NOMO-1 treated with DMSO at 0.1 percent for 48 hours (cell line): ENCODE measurements around the gene NEK7.
"Not testable (repeated sequence)": the region's sequence is repeated elsewhere in the genome, so short reads cannot be mapped to it uniquely, and the experiment has no call there.

Source experiments
- DNase-seq: peaks from one replicate; lab custom pipeline; 2025; ENCODE audit not compliant: unreplicated experiment; lab: John Stamatoyannopoulos, UW

The NEK7 gene

DNA sequence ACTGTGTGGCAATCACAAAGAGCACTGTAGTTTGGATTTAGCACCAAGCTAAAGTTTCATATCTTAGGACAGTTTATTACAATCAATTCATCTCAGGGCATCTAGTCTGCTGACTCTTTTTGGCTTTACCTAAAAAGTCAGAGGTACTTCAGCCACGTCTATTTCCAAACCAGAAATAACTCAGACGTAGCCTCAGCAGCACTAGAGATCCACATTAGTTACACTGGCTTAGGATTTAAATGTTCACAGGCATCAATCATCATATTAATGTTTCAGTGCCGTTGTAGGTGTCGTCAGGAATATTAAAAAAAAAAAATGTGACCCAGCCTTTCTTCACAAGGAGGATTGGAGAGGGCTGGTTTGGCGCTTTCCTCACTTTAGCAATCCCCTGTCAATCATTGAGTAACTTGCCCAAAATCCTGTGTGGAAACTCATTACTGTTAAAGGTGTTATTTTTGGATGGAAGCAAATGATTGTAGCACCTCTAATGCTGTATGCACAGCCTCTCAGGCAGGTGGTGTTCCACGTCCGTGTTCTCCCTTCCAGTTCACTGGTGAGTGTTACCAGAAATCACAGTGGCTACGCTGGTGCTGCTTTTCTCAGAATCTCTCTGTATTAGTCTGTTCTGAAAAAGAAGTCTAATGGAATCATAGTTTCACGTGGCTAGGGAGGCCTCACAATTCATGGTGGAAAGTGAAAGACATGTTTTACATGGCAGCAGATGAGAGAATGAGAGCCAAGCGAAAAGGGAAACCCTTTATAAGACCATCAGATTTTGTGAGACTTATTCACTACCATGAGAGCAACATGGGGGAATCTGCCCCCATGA, 45.4 kb downstream of the NEK7 start:
- no peak for DNase-seq

DNA sequence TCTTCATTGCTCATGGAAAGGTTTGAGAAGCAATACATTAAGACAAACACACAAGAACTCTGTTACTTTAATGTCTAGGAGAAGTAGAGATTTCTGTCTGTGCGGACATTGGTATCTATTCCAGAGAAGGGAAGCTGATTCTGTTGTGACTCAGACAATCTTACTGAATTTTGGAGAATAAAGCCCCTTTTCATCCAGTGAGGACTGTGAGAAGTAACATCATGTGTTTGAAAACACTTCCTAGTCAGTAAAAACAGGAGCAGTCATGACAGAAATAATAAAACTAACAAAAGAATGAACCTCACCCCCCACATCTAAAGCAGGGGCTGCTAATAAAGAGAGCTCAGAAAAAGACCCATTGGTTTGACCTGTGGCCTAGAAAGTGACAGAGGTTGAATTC, 46.6 kb downstream of the NEK7 start:
- DNase-seq, result no peak

DNA sequence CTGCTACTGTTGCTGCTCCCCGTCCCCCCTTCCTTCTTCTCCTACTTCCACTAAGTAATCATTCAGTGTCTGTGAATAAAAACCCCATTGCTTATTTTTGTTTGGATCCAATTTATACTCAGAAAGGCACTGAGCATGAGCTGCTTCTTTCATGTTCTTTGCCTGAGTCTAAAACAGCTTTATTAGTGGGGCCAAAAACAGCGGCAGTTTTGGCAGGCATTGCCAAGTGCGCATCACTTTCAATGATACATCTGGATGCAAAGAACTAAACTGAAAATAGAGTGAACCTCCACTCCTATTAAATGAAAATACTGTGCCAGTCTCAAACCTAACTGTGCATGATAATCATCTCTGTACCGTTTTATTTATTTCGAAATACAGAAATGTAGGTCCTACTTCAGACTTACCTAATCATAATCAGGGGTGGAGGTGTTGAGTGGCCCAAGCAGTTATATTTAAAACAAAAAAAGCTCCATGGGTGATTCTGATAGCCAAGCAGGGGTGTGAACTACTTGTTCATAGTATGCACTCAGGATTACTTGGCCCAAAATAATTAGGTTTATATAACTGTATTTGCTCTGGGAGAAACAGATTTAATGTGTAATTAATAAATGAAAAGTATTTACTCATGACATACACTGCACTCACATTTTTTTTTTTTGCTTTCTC, 48.4 kb downstream of the NEK7 start:
- DNase-seq, result no peak

DNA sequence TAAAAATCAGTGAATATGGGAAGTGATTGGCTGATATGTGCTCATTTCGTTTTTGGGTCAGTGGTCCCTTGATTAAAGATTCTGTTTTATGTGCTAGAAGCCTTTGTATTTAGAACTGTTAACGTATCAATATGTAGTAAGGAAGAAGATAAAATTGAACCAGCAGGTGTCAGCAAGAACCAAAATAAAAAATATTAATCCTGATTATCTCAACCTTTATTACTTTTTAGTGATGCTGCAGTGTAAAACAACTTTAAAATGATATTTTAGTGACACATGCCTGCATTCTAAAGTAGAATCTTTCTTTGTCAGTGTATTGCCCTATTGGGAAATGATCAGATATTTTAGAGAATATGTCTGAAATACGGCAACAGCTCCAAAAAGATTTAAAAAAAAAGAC, 49.5 kb downstream of the NEK7 start:
- no peak for DNase-seq

DNA sequence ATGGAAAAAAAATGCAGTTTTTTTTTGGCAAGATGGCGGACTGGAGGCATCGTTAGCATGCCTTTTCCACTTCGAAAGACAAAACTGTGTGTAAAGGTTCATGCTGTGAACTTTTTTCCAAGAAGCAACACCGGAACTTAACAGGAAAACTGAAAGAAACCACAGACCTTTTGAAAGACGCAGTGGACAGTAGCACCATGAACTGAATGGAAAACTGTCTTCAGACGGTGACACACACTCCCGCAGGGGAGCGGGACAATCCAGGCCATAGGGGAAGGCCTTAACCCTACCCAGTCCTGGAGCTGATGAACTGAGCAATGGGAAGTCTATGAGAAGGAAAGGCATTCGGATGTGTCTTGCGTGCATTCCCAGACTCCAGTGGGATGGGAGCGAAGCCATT, 54.9 kb downstream of the NEK7 start:
- DNase-seq, result no peak

DNA sequence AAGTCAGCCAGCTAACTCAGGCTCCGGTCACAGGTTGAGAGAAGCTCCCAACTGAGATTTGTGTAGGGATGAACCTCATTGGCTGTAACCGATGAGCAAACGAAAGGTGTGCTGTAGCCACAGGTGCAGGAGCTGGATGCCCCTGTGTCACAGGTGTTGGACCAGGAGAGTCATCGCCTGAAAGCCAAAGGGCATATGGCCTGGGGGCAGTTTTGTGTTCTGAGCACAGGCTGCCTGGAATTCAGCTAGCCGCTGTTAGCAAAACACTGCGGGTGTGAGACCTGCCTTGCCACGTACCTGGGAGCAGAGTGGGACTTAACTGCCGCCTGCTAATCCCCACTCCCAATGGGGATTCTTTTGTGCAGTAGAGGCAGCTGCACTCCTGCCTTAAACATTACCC, 55.3 kb downstream of the NEK7 start:
- no peak for DNase-seq

DNA sequence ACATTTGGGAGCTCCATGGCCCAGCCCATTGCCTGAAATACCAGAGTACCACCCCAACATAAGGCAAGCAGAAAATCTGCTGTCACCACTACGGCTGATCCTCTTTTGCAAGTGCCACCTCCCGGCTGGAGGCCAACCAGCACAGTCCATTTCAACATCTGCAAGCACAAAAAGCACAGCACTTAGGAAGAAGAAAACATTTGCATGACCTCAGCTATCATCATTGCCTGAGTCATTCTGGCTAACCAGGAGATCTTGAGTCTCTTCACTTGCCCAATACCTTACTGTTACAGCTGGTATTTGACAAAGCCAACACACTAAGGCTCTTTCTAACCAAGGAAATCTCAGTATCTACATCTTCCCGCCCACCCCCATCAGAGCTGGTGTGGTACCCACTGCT, 55.9 kb downstream of the NEK7 start:
- DNase-seq, result no peak

DNA sequence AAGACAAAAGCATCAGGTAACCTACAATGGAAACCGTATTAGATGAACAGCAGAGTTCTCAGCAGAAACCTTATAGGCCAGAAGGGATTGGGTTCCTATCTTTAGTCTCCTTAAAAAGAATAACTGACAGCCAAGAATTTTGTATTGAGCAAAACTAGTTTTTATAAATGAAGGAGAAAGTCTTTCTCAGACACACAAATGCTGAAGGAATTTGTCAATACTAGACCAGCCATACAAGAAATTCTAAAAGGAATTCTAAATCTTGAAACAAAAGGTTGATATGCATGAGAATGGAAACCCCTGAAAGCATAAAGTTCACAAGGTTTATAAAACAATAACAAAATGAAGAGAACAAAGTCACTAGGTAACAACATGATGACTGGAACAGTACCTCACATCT, 58.1 kb downstream of the NEK7 start:
- no peak for DNase-seq

DNA sequence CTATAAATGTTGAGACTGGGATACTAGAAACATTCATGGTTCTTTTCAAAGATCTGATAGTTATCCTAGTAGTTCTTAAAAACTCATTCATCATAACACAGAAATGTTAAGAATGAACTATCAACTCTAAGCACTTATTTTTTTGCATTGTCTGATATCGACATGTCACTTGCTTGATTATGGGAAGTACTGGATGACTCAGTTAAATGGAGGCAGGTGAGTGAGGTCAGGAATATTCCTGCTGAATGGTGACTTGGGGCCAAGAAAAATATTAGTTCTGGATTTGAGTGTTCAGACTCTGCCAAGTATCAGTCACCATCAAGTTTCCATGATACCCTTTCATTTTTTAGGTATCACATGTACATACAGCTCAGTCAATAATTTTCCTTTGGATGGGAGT, 63.6 kb downstream of the NEK7 start:
- DNase-seq, result no peak

DNA sequence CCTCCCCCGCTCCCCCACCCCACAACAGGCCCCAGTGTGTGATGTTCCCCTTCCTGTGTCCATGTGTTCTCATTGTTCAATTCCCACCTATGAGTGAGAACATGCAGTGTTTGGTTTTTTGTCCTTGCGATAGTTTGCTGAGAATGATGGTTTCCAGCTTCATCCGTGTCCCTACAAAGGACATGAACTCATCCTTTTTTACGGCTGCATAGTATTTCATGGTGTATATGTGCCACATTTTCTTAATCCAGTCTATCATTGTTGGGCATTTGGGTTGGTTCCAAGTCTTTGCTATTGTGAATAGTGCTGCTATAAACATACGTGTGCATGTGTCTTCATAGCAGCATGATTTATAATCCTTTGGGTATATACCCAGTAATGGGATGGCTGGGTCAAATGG, 70.2 kb downstream of the NEK7 start:
- not testable (repeated sequence) for DNase-seq

DNA sequence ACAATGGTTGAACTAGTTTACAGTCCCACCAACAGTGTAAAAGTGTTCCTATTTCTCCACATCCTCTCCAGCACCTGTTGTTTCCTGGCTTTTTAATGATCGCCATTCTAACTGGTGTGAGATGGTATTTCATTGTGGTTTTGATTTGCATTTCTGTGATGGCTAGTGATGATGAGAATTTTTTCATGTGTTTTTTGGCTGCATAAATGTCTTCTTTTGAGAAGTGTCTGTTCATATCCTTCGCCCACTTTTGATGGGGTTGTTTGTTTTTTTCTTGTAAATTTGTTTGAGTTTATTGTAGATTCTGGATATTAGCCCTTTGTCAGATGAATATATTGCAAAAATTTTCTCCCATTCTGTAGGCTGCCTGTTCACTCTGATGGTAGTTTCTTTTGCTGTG, 70.7 kb downstream of the NEK7 start:
- DNase-seq, result not testable (repeated sequence)

DNA sequence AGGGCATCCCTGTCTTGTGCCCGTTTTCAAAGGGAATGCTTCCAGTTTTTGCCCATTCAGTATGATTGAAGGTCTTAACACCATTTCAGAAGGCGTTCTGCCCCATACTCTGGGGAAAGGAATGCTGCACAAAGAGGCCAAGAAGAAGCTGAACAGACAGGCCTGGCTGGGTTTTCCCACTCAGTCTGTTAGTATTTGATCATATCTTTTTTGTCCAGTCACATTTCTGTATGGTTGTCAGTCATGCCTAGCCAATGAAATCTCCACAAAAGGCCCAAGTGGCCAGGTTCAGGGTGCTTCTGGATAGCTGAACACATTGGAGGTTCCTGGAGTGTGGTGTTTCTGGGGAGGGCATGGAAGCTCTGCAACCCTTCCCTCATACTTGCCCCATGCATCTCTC, 72.1 kb downstream of the NEK7 start:
- no peak for DNase-seq

DNA sequence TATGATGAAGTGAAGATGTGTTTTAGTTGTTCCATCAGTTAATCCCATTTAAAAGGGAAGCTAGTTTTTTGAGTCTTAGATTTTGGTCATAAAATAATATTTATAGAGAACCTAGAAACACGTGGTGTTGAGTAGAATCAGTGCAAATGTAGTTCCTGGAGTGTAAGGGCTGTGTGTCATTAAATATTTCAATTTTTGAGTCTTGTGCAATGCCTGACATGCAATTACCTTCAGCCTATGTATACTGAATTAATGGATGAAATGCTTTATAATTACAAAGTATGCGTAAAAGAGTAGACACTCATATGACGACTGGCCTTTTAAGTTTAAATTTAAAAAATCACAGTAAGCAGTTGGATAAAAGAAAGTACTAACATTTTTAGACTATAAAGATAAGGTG, 75.0 kb downstream of the NEK7 start:
- no peak for DNase-seq

DNA sequence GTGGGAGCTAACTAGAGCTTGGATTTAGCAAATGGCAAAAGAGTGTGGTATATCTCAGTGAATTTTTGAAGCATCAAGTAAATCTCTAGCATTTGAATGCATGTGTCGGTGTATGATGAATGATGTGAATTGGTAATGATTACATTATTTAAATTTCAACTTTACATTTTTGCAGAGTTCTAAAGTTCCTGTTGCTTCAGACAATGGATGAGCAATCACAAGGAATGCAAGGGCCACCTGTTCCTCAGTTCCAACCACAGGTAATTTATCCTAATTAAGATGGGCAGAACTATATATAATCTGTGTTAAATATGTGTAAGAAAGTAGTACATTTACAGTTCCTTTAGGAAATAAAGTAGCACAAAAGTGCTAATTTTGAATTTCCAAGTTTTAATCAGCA, 75.6 kb downstream of the NEK7 start:
- DNase-seq, result no peak

DNA sequence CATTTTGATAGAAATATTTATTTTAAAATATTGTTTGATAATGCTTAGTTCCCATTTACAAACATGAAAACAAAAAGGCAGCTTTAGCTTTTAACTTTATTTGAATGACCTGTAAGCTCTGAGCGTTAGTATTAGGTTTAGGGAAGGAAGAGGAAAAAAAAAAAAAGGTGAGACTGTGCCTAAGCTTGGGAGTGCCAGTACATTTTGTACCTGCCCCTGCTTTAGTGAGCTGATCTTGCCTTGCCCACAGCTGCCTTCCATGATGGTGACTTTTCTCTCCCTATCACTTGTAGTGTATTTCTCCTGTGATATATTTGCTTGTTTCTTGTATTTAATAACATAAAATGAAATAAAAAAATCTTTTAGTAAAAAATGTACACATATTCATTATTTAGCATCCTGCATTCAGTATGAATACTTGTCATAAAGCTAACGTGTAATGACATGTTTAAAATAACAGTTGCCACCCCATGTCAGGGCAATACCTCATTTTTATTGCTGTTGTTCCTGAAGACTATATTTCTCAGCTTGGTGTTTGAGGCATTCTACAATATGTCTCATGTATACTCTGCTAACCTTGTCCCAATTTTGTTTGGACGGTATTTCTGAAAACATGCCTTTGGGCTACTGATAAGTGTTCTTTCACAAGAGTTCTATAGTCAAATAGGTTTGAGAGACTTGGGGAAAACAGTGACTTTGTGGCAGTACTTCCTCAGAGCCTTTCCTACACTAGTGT, 76.3 kb downstream of the NEK7 start:
- DNase-seq, result no peak

DNA sequence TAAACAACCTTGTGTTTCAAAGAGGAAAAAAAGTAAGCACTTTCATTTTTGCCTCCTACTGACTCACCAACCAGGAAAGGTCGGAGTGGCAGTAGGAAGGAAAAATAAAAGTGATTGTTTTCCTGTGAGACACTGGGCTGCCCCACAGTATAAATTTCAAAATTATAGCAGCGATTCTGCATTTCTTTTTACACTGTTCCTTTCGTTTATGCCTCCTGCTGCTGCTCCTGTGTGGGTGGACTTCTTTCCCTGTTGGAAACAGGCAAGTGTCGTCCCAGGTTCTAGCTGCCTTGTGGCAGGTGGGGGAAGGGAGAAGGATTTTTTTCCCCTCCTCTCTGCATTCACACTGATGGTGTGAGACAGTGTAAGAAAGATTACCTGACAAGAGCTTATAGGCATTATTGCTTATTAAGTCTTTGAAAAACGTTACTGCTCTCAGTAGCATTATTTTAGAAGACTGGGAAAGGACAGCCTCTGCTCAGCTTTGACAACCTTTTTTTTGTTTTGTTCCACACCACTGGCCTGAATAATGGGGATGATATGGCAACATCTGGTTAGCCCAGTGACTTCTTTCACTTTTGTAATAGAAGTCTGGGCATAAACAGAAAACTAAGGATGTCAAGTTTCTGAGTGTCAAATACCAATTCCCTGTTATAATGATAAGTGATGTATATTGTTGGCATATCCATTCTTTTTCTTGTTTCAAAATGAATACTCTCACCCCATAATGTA, 77.9 kb downstream of the NEK7 start:
- no peak for DNase-seq

DNA sequence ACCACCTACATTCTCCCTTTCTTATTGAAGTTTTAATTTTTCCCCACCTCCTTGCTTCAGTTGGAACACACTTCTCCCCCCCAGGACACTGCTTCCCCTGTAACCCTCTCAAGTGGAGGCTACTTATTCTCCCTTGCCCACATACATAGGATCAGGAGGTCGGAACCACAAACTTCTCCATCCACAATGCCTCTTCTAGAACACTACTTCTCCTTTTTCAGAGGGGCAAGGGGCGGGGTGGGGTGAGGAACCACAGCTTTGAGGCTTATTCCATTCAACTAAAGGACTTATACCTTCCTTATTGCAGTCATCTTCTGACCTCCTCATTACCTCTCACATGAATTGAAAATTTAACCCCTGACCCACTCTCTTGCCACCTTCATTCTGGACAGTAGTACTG, 81.3 kb downstream of the NEK7 start:
- DNase-seq, result peak; percentile 95

DNA sequence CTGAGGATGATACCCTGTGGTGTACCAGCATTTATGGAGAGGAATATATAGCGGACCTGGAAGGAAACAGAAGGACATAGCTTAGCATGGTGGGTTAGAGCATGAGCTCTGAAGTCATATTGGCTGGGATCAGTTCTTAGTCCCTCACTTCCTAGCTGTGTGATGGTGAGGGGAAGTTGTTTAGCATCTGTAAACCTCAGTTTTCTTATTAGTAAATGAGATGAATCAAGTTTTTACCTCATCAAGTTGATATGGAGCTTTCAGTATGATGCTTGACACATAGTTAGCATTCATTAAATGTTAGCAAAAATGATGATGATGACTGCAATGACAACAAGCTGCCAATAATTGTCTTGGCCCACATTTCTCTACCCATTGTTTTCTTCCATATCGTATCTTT, 84.8 kb downstream of the NEK7 start:
- no peak for DNase-seq

DNA sequence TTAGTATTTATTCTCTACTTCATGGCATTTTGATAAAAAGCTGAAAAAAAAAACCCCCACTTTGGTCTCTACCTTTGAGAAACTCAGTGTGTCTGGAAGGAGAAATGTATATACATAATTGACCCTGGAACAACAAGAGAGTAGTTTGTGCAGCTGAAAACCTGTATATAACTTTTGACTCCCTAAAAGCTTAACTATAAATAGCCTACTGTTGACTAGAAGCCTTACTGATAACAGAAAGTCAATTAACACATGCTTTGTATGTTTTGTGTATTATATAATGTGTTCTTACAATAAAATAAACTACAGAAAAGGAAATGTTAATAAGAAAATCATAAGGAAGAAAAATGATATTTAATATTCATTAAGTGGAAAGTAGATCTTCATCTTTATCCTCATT, 88.0 kb downstream of the NEK7 start:
- no peak for DNase-seq

DNA sequence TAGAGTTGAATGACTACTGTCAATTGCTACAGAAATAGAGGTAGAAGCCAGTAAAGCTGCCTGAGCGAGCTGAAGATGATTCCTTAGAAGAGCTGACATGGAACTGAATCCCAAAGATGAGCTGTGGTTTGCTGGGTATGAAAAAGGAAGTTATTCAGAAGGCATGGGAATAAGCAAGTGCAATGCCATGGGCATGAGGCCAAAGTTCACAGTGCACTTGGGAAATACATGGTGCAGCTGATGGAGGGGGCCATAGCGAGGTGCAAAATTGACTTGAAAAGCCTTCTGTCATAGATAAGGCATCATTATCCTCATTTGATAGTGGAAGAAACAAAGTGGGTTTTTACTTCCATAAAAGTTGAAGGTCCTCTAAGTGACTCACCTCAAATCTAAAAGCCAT, 88.6 kb downstream of the NEK7 start:
- DNase-seq, result no peak

DNA sequence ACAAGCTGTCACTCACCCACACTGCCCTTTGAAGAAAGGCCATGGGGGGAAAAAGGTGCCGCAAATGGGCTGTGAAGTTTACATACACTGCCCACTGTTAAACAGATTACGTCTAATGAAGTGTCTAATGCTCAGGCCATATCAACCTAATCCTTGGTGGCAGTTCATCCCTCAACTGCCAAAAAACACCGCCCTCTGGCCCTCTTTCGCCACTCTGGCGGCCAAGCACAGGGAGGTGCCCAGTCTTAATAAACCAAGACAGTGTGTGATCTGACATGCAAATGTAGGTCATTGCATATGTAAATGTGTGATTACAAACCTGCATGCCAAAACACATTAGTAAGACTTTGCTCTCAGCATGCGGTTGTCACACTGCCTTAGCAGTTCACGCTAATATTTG, 89.5 kb downstream of the NEK7 start:
- DNase-seq, result no peak
